ENCODE measurements around the gene CD200R1L.

Gene CD200R1L

DNA sequence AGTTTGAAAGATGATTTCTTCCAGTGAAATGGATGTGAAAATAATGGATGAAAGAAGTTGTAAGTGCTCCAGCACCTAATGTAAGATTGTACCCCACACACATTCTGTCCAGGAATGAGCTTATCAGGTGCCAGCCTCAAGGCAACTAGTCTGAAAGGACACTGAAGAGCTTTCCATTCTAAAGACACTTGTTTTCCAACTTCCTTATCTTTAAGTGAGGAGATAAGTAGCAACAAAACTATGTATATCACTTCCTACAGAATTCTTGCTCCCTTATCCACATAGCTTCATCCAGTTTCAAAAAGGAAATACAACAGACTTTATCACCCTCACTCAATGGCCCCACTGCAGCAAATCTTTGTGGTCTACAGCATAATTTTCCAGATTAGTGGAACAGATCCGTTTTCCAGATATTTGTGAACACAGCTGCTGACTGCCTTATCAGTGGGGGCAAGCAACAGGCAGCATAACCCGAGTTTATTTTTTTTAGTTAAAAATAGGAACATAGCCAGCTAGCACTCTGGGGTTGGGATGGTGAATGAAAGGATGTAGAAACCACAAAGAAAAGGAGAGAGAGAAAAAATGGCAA is 60.6 kb downstream of the CD200R1L start:
- DNase-seq: no peak

DNA sequence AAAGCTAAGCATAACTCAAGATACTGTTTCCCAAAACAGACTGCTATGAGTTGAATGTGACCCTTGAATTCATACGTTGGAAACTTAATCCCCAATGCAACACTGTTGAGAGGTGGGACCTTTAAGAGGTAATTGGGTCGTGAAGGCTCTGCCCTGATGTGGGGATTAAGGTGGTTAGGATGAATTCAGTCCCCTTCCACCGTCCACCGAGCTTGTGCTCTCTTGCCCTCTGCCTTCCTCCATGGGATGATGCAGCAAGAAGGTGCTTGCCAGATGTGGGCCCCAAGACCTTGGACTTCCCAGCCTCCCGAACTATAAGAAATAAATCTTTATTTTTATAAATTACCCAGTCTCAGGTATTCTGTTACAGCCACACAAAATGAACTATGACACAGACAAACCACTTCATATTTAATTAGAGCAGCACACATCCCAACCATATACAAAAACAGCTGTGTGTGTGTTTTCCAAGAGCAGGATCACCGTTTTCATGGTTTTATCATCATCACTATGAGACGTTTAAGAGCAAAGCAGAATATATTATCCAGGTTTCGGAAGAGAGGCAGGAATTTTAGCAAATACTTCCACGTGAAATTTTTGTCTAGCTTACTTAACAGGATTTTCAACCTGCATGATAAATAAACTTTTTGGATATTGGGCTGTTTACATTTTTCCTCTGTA is 61.2 kb downstream of the CD200R1L start:
- no peak for DNase-seq

DNA sequence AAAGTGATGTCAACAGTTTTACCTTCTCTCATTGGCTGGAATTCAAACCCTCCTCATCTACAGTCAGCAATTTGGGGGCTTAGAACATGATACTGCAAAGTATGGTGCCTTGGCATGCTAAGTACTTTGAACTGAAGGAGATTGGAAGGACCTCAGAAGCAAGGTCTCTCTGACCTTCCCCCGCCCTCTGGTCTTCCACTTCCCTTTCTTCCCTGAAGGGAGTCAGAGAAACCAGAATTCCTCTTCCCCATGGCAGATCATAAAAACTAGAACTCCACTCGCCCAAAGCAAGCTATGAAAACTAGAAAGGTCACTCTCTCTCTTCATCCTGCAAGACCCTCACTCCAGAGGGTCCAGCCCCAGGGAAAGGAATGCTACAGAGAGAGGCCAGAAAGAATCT is 64.2 kb downstream of the CD200R1L start:
- DNase-seq: no peak

GRCh38 chr3:112781599-112781998 is 65.1 kb downstream of the CD200R1L start:
- no peak for DNase-seq

DNA sequence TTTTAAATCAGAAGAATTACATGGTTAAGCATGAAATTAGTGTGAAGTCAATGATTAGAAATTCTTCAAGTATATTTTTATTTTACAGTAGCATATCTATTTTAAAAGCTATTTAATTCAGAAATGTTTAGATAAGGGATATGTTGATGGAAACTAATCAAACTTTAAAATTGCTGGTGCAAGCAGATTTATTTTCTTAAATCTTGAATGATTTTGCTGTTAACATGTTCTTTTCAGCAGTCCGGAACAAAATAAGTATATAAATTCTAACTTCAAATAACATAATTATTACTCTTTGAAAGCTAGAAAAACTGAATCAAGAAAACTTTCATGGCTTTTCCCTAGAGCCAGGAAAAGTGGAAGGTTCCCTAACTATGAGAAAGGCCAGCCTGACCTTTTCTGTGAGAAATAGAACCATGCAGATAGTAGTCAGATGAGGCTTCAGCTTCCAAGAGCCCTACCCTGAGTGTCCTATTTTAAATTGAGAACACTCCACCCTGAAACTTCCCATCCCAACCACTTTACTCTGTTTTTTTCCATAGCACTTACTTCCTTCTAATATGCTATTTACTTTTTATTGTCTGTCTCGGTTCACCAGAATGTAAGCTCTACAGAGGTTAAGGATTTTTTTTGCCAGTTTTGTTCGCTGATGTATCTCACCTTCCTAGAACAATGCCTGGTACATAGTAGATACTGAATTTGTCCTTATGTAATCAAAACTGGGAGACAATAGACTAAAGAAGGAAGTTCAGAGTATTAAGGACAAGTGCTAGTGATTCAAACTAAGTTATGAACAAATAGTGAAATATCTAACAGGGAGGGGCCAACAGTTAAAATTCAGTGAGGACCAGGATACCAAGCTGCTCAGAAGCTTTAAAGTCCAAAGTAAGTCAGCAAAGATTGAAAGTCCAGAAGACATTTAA is 66.8 kb downstream of the CD200R1L start:
- no peak for DNase-seq

GRCh38 chr3:112779011-112779410 is 67.7 kb downstream of the CD200R1L start:
- DNase-seq: no peak

- DNase-seq: no peak
Observed at GRCh38 chr3:112778353-112778948, 68.2 kb downstream of the CD200R1L start.

DNA sequence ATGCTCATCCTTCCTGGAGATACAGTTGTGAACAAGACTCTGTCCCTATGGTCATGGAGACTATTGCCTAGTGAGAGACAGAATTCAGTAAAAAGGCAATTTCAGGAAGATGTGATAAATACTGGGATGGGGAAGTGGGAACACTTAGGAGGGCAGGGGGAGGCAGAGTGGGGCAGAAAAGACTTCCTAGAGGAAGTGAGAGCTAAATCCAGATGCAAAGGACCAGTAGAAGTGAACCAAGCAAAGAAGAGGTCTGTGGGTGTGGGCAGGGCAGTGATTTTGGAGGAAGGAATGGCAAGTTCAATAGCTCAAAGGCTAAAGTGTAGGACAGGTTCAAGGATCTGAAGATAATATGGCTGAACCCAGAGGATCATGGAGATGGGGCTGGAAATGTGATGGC is 68.9 kb downstream of the CD200R1L start:
- DNase-seq: no peak

- DNase-seq: no peak
Observed at GRCh38 chr3:112776836-112777235, 69.8 kb downstream of the CD200R1L start.

DNA sequence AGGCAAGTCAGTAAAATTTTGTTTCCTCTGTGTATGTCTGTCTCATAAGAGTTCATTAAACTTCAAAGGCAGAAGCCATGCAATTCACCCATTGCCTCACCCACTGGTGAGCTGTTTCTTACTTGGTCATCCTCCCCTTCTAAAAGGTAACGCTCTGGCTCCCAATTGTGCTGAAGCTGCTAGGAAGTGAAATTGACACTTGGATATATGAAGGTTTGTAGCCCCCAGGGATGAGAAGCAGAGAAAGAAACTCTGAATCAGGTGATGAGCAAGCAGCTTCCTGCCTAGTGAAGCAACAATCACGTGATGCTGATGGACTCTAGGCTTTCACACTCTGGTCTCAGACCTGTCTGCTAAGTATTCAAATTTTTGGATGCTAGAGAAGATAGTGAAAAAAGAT is 70.7 kb downstream of the CD200R1L start:
- no peak for DNase-seq

GRCh38 chr3:112775011-112775742 is 71.5 kb downstream of the CD200R1L start:
- DNase-seq: no peak

GRCh38 chr3:112774293-112774926 is 72.3 kb downstream of the CD200R1L start:
- no peak for DNase-seq

GRCh38 chr3:112773864-112774263 is 72.8 kb downstream of the CD200R1L start:
- no peak for DNase-seq

GRCh38 chr3:112770951-112771350 is 75.7 kb downstream of the CD200R1L start:
- DNase-seq: no peak

DNA sequence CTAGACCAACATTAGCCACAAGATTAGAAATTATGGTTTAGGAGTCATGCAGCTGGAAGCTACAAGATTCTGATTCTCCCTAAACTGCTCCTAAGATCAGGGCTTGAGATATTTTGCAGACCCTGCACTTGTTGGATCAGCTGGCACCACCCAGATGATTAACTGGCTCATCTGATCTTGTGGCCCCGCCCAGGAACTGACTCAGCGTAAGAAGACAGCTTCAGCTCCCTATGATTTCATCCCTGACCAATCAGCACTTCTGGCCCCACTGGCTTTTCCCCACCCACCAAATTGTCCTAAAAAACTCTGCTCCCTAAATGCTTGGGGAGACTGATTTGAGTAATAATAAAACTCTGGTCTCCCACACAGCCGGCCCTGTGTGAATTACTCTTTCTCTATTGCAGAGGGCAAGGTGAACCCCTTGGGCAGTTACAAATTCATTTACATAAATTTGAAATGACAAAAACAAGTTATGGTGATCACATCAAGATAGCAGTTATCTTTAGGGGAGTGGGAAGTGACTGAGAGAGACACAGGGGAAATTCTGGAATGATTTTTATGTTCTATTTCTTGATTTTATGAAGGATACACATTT is 76.5 kb downstream of the CD200R1L start:
- no peak for DNase-seq

DNA sequence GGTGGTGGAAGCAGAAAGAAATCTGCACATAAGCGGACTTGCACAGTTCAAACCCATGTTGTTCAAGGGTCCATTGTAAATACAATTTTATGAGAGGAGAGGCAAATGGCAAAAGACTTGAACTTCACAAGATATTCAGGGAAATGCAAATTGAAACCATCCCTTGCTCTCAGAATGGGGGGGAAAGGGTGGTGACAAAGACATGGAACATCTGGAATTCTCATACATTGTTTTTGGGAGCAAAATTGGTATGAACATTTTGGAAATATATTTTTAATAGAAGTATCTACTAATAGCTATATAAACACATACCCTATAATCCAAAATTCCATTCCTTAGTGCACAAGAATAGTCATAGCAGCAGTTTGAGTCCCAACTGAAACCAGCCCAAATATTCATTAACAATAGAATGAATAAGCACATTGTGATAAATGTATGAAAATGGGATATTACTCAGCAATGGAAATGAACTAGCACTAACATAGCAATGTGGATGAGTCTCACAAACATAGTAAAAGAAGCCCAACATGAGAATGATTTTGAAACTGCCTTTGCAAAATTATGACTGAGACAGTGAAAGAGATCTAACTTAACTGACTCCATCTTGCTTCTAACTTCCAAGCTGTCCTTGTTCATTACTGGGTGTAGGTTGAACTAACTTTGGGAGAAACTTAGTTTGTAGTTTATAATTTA is 77.2 kb downstream of the CD200R1L start:
- DNase-seq: no peak

GRCh38 chr3:112767777-112768176 is 78.9 kb downstream of the CD200R1L start:
- no peak for DNase-seq

DNA sequence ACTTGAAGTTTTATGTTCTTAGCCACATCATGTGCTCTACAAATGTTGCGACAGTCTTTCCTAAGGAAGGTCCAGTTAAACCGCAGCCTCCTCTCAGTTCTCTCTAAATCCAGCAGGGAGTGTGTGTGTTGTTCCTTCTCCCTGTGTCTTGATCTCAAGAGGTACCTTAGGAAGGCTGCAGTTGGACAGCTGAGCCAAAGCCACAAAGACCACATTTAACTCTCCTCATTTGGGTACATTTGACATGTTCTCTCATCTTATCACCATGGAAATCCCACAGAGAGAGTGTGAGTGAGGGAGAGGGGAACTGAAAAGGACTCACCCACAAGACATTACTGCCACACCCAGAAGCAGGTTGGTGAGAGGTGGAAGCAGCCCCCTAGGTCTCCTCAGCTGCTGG is 79.5 kb downstream of the CD200R1L start:
- peak; percentile 97 for DNase-seq

All from SIG-M5 (cell line).